GM18526 (cell line): ENCODE results near the gene USP6NL.

Experiments used
- POLR2A ChIP-seq: IDR thresholded peaks from 3 replicates; pipeline ENCODE4 v1.6.1; 2011; ENCODE audit not compliant: insufficient read length; ENCODE audit errors: extremely low read depth

USP6NL gene

GRCh38 chr10:11631291-11631690 lies 19.8 kb upstream of the USP6NL start:
- no peak for TF ChIP-seq POLR2A

GRCh38 chr10:11629731-11630130 lies 18.3 kb upstream of the USP6NL start:
- no peak for TF ChIP-seq POLR2A

- TF ChIP-seq POLR2A, result no peak
Measured at GRCh38 chr10:11626071-11626470, 14.6 kb upstream of the USP6NL start.

- TF ChIP-seq POLR2A, result no peak
Measured at GRCh38 chr10:11625019-11625735, 13.7 kb upstream of the USP6NL start.

- TF ChIP-seq POLR2A, result no peak
Measured at GRCh38 chr10:11617233-11617632, 5.8 kb upstream of the USP6NL start.

GRCh38 chr10:11616021-11616420 lies 4.6 kb upstream of the USP6NL start:
- no peak for TF ChIP-seq POLR2A

GRCh38 chr10:11615396-11615795 lies 3.9 kb upstream of the USP6NL start:
- no peak for TF ChIP-seq POLR2A

- no peak for TF ChIP-seq POLR2A
Measured at GRCh38 chr10:11612021-11613001, 861 bp upstream of the USP6NL start.

- TF ChIP-seq POLR2A, result no peak
Measured at GRCh38 chr10:11610826-11611247, 613 bp downstream of the USP6NL start.

GRCh38 chr10:11610166-11610825 lies 1.2 kb downstream of the USP6NL start:
- TF ChIP-seq POLR2A, result no peak

- no peak for TF ChIP-seq POLR2A
Measured at GRCh38 chr10:11609492-11610093, 1.9 kb downstream of the USP6NL start.

GRCh38 chr10:11609052-11609451 lies 2.4 kb downstream of the USP6NL start:
- no peak for TF ChIP-seq POLR2A

GRCh38 chr10:11608159-11609013 lies 3.1 kb downstream of the USP6NL start:
- TF ChIP-seq POLR2A, result no peak

- TF ChIP-seq POLR2A, result no peak
Measured at GRCh38 chr10:11605807-11606408, 5.5 kb downstream of the USP6NL start.
